GM21723 (cell line): ENCODE results near the gene RIT2.

Source experiments
- ATAC-seq: cut with Tn5 transposase; IDR thresholded peaks from one replicate; pipeline ENCODE4 v1.9.1; 2021; ENCODE audit warnings: mild to moderate bottlenecking, moderate library complexity; ENCODE audit not compliant: unreplicated experiment

Gene RIT2

GRCh38 chr18:42937436-42937835 is 178.0 kb downstream of the RIT2 start:
- no peak for ATAC-seq

DNA sequence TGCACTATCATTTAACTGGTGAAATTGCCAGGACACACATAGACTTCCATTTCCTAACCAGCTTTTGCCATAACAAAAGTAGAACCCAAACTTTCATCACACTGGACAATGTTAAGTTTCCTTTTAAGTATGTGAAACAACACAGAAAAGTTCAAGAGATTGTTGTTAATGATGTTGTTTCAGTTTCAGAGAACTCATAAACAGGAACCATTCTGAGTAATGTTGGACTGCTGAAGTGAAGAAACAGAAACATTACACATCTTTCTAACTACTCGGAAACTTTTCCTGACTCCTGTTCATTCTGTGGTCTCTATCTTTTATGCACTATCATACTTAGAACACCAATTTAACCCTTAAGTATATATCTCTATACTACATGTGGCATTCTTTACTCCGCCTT is 179.2 kb downstream of the RIT2 start:
- no peak for ATAC-seq

- no peak for ATAC-seq
These were observed 184.0 kb downstream of the RIT2 start for GRCh38 chr18:42931491-42931890.

DNA sequence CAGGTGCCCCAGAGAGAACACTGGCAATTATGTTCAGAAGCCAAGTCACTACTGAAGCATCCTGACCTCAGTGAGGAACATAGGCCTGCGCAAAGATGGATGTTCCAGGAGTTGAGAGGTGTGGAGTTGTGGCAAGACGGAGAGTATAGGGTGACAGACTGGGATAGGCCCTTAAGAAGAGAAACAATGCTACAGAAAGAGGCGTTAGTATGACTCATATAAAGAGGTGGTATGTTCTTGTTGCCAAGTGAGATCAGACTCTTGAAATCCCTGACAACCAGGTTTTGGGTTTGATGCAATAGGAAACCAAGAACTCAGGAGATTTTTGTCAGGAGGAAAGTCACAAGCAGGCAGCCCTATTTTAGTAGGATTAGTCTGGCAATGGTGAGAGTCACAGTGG is 185.6 kb downstream of the RIT2 start:
- no peak for ATAC-seq

DNA sequence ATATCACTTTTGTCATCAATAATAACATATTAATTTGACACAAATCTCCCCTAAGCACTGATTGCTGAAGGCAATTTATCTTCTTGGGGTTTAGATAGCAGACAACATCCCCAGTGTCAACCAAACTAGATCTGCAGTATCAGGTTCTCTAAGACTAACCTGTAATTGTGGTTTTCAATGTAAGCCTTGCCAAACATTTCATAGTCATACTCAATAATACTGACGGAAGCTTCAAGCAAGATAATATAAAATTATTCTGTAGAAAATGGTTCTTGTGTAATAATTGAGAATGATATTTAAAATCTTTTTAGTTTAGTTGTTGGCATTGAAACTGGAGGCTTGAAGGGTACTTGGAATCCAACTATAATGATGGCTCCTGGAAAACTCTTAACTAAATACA is 186.3 kb downstream of the RIT2 start:
- ATAC-seq = no peak

GRCh38 chr18:42925036-42925435 is 190.4 kb downstream of the RIT2 start:
- no peak for ATAC-seq

DNA sequence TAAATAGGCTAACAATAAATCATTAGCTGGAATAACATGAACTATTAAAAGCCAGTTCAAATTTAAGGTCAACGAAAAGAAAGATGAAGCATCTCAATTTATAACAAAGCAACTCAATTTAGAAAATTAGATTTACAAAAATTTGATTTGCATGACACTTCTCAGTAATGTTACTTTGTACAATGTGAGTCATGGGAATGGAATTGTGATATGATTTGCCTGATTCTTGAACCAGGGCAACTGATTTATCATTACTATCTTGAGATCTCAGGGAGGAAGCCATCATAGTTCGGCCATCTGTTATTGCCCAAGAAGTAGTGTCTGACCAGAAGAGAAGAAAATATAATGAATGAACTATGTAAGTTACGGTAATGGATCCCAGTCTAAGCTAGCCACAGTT is 193.1 kb downstream of the RIT2 start:
- no peak for ATAC-seq

GRCh38 chr18:42921226-42921737 is 194.2 kb downstream of the RIT2 start:
- ATAC-seq = no peak

DNA sequence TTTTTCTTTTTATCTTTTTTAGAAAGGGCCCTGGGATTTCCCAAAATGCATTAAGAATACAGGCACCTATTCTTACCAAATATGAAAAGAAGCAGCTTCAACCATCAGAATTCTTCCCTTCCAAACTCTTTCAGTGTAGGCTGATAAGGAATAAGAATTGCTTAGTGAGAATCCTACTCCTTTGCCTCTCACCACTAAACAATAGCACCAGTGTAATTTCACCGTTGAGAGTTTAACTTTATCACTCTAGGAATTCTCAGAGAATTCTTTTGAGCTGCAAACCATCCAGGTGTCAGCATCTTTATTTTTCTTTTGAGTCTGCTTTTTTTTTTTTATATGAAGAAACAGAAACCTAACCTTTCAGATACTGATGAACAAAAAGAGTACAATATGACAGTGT is 194.9 kb downstream of the RIT2 start:
- no peak for ATAC-seq

DNA sequence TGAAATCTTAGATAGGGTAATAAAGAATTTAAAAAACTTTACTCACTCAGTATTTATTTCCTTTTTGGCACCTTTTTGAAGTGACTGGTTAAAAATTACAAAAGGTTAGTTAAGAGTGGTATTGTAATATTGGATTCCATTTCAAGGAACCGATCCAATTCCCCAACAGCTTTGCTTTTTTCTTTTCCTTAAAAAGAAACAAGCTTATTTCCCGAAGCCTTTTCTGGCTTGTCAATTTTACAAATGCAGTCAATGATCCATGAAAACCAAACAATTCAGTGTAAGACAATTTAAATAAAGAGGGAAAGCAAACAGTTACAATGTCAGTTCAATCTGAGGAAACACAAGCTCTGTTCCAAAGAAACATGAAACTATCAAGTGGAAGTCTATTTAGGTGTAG is 200.2 kb downstream of the RIT2 start:
- ATAC-seq = no peak

- no peak for ATAC-seq
These were observed 201.0 kb downstream of the RIT2 start for GRCh38 chr18:42914476-42914875.

DNA sequence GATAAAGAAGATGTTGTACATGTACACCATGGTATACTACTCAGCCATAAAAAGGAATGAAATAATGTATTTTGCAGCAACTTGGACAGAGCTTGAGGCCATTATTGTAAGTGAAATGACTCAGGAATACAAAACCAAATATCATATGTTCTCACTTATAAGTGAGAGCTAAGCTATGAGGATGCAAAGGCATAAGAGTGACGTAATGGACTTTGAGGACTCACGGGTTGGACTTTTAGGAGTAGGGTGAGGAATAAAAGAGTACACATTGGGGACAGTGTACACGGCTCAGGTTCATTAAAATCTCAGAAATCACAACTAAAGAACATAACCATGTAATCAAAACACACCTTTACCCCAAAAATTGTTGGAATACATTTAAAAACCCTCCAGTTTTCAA is 206.4 kb downstream of the RIT2 start:
- no peak for ATAC-seq

DNA sequence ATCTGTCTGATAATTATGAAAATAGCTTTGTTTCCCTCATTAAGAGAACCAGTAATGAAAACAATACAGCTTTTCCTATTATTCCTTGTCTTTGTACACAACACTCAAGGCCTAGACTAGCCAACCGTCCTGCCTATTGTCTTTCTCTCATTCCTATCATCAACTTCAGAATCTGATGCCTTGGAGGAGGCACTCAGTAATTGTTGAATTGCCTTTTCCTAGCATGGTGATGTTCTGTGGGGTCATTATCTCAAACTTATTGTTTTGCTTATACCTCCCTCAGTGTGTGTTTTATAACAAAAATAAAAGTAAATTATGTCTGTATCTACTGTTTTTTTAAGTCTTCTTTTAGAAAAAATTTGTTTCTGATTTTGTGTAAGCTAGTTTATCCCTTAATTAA is 208.7 kb downstream of the RIT2 start:
- ATAC-seq = no peak

DNA sequence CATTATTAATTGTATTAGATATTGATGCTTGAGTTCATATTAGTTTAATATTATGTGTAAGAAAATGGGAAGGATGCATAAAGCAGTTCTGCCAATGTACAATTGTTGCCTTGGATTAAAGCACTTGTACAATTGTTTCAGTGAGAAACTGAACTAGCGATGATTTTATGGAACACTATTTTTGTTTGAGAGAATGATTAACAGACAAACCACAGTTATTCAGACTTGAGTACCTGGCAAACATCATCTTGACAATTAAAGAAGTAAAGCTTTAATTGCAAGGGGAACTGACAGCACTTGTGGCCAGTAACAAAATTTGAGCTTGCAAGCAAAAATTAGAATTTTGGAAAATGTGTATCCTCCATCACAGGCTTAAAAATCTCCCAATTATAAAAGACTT is 214.3 kb downstream of the RIT2 start:
- no peak for ATAC-seq

DNA sequence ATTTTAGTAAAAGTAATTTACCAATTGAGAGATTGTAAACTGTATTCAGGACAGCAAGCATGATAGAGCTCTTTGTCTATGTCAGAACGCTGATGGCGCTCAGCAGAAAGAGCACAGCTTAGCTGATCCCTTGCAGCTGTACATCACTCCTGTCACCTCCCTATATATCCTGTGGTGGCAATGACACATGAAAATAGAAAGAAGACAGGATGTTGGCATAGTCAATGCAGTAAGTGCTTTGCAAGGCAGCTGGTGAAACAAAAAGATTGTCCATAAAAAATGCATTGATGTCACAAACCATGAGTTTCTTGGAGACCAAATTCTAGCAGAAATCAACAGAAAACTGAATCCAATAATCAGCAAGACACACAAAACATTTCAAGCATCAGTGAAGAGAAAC is 221.5 kb downstream of the RIT2 start:
- ATAC-seq = no peak

DNA sequence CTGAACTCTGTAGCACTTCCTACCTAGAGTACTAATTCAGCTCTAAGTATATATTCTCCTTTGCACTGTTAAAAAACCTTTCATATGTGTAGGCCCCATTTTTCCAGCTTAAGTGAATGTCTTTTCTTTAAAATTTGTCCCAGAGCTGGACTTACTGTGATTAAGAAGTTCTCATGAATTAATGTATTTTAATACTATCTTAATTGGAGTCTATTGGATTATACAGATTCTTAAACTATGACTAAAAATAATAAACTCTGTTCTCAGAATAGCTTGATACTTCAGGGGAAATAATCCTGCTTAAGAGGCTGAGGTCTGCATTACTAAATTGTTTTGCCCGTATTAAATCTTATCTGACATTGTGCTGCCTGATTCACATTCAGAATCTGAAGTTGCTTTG is 223.3 kb downstream of the RIT2 start:
- ATAC-seq = no peak

GRCh38 chr18:42891705-42892104 is 223.8 kb downstream of the RIT2 start:
- no peak for ATAC-seq

DNA sequence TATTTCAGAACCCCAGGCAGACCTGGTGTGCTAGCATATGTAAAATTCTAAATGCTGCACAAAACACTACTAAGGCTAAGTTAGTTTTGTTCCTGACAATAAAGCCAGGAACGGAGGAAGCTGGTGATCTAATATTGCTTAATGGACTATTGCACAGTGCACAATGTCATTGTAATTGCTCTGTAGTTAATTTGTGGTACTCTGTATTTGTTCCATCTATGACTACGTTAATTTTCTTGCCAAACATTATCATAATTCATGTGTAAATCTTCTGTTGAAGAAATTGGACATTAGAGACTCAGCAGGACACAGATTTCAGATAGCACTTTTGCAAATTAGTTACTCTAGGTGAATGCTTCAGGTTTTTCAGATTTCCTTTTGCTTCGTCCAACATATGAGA is 232.3 kb downstream of the RIT2 start:
- ATAC-seq = no peak

GRCh38 chr18:42882122-42882521 is 233.4 kb downstream of the RIT2 start:
- ATAC-seq = no peak

- ATAC-seq = no peak
These were observed 242.6 kb downstream of the RIT2 start for GRCh38 chr18:42872838-42873237.

DNA sequence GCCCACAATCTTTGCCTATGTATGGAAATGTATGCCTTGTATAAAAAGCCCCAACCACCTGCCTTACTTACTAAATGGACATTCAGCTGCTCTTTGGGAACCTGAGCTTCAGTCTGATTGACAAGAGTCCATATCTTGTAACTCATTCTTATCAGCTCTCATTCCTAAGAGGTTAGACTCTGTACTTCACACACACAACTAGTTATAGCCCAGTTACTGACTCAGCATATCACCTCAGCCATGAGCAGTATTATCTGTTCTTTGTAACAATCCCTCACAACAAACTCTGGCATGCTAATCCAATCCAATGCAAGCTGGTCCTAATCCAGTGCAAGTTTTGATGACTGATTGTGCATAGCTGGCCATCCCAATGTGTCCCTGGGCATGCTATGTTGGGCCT is 250.6 kb downstream of the RIT2 start:
- ATAC-seq = no peak

- ATAC-seq = no peak
These were observed 254.2 kb downstream of the RIT2 start for GRCh38 chr18:42861271-42861670.

DNA sequence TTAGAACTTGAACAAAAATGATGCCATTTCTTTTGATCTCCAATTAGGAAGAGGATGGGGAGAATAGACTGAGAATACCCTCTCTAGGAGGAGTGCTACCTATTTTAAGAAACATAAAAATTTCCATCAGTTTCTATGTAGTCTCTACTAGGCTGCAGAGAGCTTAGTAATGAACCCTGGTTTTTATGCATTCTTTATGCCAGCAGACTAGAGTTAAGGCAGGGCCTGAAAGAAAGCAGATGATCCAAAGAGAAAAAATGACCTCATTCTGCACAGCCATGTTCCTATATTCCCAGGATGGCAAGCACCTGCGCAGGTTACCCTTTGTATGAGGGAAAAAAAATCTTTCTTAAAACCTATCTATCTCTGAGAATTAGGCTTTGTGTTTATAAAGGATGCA is 254.9 kb downstream of the RIT2 start:
- no peak for ATAC-seq

DNA sequence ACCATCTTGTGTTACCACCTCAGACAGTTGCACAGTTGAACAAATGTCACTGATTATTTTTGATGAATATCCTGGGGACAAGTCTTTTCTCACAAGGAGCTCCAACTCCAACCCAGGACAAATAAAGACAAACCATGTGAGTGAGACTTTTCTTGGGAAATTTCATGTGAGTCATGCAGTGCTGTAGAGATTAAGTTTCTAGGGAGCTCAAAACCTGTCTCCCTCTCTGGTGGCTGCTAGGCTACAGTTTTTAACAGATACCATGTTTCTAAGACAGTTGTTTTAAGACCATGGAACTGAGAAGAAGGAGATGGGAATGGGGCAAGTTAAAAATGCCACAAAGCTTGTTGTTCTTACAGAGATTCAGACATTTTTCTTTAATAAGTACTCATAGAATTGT is 255.5 kb downstream of the RIT2 start:
- no peak for ATAC-seq
